HEK293T (cell line): ENCODE results near the gene RRP1.

ENCODE experiments used
- CTCF ChIA-PET: fragments of 350-600 bp; formaldehyde crosslinking; extraction: SDS; loops from one replicate; lab custom pipeline; 2021; ENCODE audit warnings: antibody characterized with exemption, inconsistent platforms; lab: Yijun Ruan, JAX
- POLR2A ChIA-PET: fragments of 350-600 bp; formaldehyde crosslinking; extraction: SDS; loops from one replicate; lab custom pipeline; 2020; ENCODE audit warnings: antibody characterized with exemption, inconsistent platforms; lab: Yijun Ruan, JAX
- DNase-seq: peaks from one replicate; pipeline ENCODE4 v3.0.0; 2012; ENCODE audit warnings: mixed read lengths; ENCODE audit errors: extremely low spot score
- ARNT ChIP-seq: fragments of 450-650 bp; IDR thresholded peaks from 2 replicates; pipeline ENCODE4 v1.6.1; 2017; ENCODE audit warnings: mild to moderate bottlenecking
- BHLHE40 ChIP-seq: fragments of 450-650 bp; IDR thresholded peaks from 2 replicates; pipeline ENCODE4 v1.6.1; 2016; ENCODE audit warnings: mild to moderate bottlenecking, moderate library complexity, borderline replicate concordance
- CTBP1 ChIP-seq: fragments of 450-650 bp; IDR thresholded peaks from 2 replicates; pipeline ENCODE4 v1.6.1; 2016; ENCODE audit warnings: borderline replicate concordance
- ELF4 ChIP-seq: fragments of 450-650 bp; IDR thresholded peaks from 2 replicates; pipeline ENCODE4 v1.6.1; 2017; ENCODE audit warnings: antibody characterized with exemption
- FOXA1 ChIP-seq: fragments of 450-650 bp; IDR thresholded peaks from 2 replicates; pipeline ENCODE4 v1.6.1; 2016; ENCODE audit warnings: mild to moderate bottlenecking
- FOXK2 ChIP-seq: fragments of 450-650 bp; IDR thresholded peaks from 2 replicates; pipeline ENCODE4 v1.6.1; 2016; ENCODE audit warnings: mild to moderate bottlenecking
- FOXM1 ChIP-seq: fragments of 450-650 bp; IDR thresholded peaks from 2 replicates; pipeline ENCODE4 v1.6.1; 2017; ENCODE audit warnings: mild to moderate bottlenecking, borderline replicate concordance
- HDGF ChIP-seq: fragments of 450-650 bp; IDR thresholded peaks from 2 replicates; pipeline ENCODE4 v1.6.1; 2017; ENCODE audit warnings: antibody characterized with exemption, borderline replicate concordance
- L3MBTL2 ChIP-seq: fragments of 450-650 bp; conservative IDR thresholded peaks from 2 replicates; pipeline ENCODE4 v1.6.1; 2016; ENCODE audit warnings: mild to moderate bottlenecking
- LEF1 ChIP-seq: fragments of 450-650 bp; IDR thresholded peaks from 2 replicates; pipeline ENCODE4 v1.6.1; 2017; ENCODE audit warnings: mild to moderate bottlenecking, borderline replicate concordance
- NFRKB ChIP-seq: fragments of 450-650 bp; IDR thresholded peaks from 2 replicates; pipeline ENCODE4 v1.6.1; 2016; ENCODE audit warnings: mild to moderate bottlenecking, moderate library complexity
- SP1 ChIP-seq: fragments of 450-650 bp; IDR thresholded peaks from 2 replicates; pipeline ENCODE4 v1.6.1; 2017
- SUZ12 ChIP-seq: fragments of 450-650 bp; IDR thresholded peaks from 2 replicates; pipeline ENCODE4 v1.6.1; 2016; ENCODE audit warnings: mild to moderate bottlenecking
- TARDBP ChIP-seq: fragments of 450-650 bp; IDR thresholded peaks from 2 replicates; pipeline ENCODE4 v1.6.1; 2016
- ZNF384 ChIP-seq: fragments of 450-650 bp; IDR thresholded peaks from 2 replicates; pipeline ENCODE4 v1.6.1; 2016
- TF ChIP-seq, protein P1 (sequence below): fragments of 450-650 bp; IDR thresholded peaks from 2 replicates; pipeline ENCODE4 v1.6.1; 2016

Gene RRP1

DNA sequence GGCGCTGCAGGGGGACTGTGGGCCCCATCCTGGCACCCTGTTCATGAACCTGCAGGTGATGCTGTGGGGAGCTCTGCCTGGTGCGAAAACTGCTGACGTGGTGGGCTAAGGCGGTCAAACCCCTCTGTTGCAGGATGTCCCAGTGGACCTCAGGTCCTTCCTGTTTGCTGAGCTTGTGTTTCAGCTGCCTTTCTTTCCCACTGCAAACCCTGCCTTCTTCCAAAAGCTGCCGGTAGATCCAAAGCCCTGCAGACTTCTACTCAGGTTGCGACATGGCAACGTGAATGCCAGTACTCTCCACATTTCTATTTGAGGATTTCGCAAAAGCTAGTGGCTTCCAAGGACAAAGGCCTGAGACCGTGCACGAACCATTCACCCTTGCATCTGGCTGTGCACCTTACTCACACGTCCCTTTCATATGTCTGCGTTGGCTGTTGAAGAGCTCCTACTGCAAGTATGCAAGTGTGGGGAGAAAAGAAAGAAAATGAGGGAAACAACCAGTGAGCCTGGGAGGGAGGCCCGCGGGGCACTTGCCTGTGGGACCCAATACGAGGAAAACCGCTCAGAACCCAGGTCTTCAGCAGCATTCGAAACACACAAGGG, 6.2 kb upstream of the RRP1 start:
- CTCF ChIA-PET, result no interaction called here
- no peak for DNase-seq
- POLR2A ChIA-PET, result interaction anchor here (1.1 kb wide), 1 partner anchor 14 kb away, joined by 3 read pairs; no protein-coding TSS in a partner anchor
- TF ChIP-seq L3MBTL2, result no peak
- no peak for TF ChIP-seq BHLHE40
- no peak for TF ChIP-seq HDGF
- TF ChIP-seq, protein P1, sequence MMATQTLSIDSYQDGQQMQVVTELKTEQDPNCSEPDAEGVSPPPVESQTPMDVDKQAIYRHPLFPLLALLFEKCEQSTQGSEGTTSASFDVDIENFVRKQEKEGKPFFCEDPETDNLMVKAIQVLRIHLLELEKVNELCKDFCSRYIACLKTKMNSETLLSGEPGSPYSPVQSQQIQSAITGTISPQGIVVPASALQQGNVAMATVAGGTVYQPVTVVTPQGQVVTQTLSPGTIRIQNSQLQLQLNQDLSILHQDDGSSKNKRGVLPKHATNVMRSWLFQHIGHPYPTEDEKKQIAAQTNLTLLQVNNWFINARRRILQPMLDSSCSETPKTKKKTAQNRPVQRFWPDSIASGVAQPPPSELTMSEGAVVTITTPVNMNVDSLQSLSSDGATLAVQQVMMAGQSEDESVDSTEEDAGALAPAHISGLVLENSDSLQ, result no peak
- TF ChIP-seq FOXA1, result no peak
- TF ChIP-seq TARDBP, result no peak
- no peak for TF ChIP-seq LEF1
- no peak for TF ChIP-seq NFRKB
- TF ChIP-seq FOXK2, result no peak
- TF ChIP-seq SP1, result no peak
- no peak for TF ChIP-seq SUZ12
- TF ChIP-seq FOXM1, result no peak
- TF ChIP-seq ZNF384, result no peak
- no peak for TF ChIP-seq ELF4
- TF ChIP-seq ARNT, result no peak

DNA sequence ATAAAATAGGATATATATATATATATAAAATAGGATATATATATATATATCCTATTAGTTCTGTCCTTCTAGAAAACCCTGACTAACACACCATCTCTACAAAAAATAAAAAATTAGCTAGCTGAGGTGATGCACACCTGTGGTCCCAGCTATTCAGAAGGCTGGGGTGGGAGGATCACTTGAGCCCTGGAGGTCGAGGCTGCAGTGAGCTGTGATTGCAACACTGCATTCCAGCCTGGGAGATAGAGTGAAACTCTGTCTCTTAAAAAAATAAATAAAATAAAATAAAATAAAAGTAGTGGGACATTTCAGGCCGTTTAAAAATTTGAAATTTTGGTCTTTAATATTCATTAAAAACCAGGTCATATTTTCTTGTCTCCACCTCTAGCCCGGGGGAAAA, 4.2 kb upstream of the RRP1 start:
- no peak for DNase-seq
- CTCF ChIA-PET, result no interaction called here
- POLR2A ChIA-PET, result no interaction called here
- TF ChIP-seq TARDBP, result no peak
- TF ChIP-seq SP1, result no peak
- no peak for TF ChIP-seq ELF4
- TF ChIP-seq FOXA1, result no peak
- no peak for TF ChIP-seq CTBP1
- TF ChIP-seq ARNT, result no peak
- TF ChIP-seq ZNF384, result no peak
- no peak for TF ChIP-seq LEF1
- TF ChIP-seq FOXM1, result no peak
- TF ChIP-seq HDGF, result no peak
- no peak for TF ChIP-seq FOXK2
- TF ChIP-seq L3MBTL2, result no peak
- no peak for TF ChIP-seq NFRKB

DNA sequence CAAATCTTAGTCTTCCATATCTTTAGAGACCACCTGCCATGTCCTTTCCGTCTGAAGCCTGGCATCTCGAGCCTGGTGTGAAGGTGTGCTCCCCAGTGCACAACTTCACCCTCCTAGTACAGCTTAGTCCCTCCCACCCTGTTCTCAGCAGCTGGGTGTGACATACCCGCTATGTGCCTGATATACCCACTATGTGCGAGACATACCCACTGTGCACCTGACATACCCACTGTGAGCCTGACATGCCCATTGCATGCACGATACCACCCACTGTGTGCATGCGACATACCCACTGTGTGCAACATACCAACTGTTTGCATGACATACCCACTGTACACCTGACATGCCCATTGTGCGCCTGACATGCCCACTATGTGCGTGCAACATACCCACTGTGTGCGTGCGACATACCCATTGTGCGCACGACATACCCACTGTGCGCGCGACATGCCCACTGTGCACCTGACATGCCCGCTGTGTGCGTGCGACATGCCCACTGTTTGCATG, 3.0 kb upstream of the RRP1 start:
- ChIA-PET POLR2A (no interaction called here), CTCF (no interaction called here)
- DNase-seq, result no peak
- TF ChIP-seq, protein P1, result no peak
- no peak for TF ChIP-seq BHLHE40
- no peak for TF ChIP-seq CTBP1
- TF ChIP-seq FOXM1, result no peak
- TF ChIP-seq FOXK2, result no peak
- no peak for TF ChIP-seq ARNT
- TF ChIP-seq NFRKB, result no peak
- TF ChIP-seq SP1, result no peak
- no peak for TF ChIP-seq FOXA1
- TF ChIP-seq HDGF, result no peak
- no peak for TF ChIP-seq ELF4
- TF ChIP-seq LEF1, result no peak
- no peak for TF ChIP-seq L3MBTL2

DNA sequence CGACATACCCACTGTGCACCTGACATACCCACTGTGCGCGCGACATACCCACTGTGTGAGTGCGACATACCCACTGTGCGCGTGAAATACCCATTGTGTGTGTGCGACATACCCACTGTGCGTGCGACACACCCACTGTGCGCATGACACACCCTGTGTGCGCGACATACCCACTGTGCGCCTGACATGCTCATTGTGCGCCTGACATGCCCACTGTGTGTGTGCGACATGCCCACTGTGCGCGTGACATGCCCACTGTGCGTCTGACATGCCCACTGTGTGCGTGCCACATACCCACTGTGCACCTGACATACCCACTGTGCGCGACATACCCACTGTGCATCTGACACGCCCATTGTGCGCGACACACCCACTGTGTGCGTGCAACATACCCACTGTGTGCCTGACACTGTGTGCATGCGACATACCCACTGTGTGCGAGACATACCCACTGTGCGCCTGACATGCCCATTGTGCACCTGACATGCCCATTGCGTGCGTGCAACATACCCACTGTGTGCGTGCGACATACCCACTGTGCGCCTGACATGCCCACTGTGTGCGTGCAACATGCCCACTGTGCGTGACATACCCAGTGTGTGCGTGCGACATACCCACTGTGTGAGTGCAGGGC, 2.5 kb upstream of the RRP1 start:
- TF ChIP-seq TARDBP, result no peak
- no peak for TF ChIP-seq CTBP1
- no peak for TF ChIP-seq L3MBTL2
- TF ChIP-seq SP1, result no peak
- no peak for TF ChIP-seq NFRKB
- no peak for TF ChIP-seq BHLHE40
- no peak for TF ChIP-seq HDGF
- no peak for TF ChIP-seq ELF4
- TF ChIP-seq FOXK2, result no peak
- no peak for TF ChIP-seq FOXM1
- TF ChIP-seq SUZ12, result no peak
- no peak for TF ChIP-seq ZNF384
- no peak for TF ChIP-seq LEF1
- TF ChIP-seq FOXA1, result no peak
- no peak for TF ChIP-seq ARNT
- TF ChIP-seq, protein P1, result no peak
- CTCF ChIA-PET, result no interaction called here
- DNase-seq, result no peak
- POLR2A ChIA-PET, result no interaction called here

DNA sequence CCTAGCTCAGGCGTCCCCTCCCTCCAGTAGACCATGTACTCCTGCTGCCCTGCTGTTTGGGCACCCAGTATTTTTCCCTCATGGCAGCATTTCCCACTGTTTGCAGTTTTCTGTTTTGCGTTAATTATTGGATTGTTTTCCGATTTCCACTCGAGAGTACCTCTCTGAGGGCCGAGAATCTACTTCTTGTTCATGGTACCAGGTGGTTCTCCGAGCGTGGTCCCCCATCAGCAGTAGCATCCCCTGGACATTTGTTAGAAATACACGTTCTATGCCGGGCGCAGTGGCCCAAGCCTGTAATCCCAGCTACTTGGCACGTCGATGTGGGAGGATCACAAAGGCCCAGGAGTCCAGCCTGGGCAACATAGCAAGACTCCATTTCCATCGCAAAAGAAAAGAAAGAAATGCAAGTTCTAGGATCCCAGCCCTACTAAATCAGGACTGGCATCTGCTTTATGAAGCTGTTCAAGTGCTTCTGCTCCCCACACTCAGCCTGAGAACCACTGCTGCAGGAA, 690 bp downstream of the RRP1 start:
- no peak for DNase-seq
- TF ChIP-seq FOXM1, result no peak
- no peak for TF ChIP-seq FOXK2
- TF ChIP-seq L3MBTL2, result no peak
- no peak for TF ChIP-seq LEF1
- no peak for TF ChIP-seq BHLHE40
- TF ChIP-seq ARNT, result no peak
- no peak for TF ChIP-seq TARDBP
- no peak for TF ChIP-seq ELF4
- no peak for TF ChIP-seq FOXA1
- TF ChIP-seq, protein P1, result no peak
- no peak for TF ChIP-seq SUZ12
- no peak for TF ChIP-seq SP1
- no peak for TF ChIP-seq HDGF
- no peak for TF ChIP-seq CTBP1
- no peak for TF ChIP-seq NFRKB
- no peak for TF ChIP-seq ZNF384
- CTCF ChIA-PET, result interaction anchor here (0.6 to 2.8 kb wide), 5 partner anchors 18 to 279 kb away, joined by 3 to 12 read pairs (median 3); no protein-coding TSS in a partner anchor
- POLR2A ChIA-PET, result interaction anchor here (0.6 to 2.2 kb wide), 9 partner anchors 10 to 191 kb away, joined by 3 to 14 read pairs (median 3); no protein-coding TSS in a partner anchor
